Measurements from ENCODE around the gene VPS13D. TPM values are rescaled to one million over a fixed set of nuclear protein-coding genes. Genes with fewer than 3 reads are reported as not detected.

The VPS13D gene
- total and polyA plus RNA-seq, 2 donors (not counting 3 experiments of a cell fraction or from before 2014, with no cell fraction given) = 13.6 to 48.5 TPM

DNA sequence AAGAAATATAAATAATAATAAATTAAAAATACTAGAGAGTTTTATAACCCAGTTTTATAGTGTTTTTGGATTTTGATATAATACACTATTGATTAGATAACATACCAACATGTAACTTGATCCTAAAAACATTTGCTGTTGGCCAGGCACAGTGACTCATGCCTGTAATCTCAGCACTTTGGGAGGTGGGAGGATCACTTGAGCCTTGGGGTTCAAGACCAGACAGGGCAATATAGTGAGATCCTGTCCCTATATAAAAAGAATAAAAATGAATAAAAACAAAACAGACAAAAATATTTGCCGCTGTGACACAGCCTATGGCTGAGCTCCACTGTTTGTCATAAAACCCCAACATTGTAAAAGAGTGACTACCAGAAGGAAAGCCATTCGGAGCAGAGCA, 26.1 kb downstream of the VPS13D start:
- Histone ChIP-seq H3K9me1 (replicated peaks; ENCODE audit: control insufficient read depth, extremely low read depth, insufficient read depth, low read length) (no peaks in the 10 kb centered on the region), H3K27me3 (ENCODE audit: control insufficient read depth in 2 of 2, insufficient read depth in 2 of 2, low read length in 2 of 2) (no peaks in the 10 kb centered on the region), H3K4me2 (ENCODE audit: insufficient read depth, low read length) (no peak overlapping the region), H2AFZ (ENCODE audit: low read depth, low read length) (no peak overlapping the region), H4K20me1 (replicated peaks; ENCODE audit: control insufficient read depth, extremely low read depth, insufficient read depth, low read length) (no peaks in the 10 kb centered on the region), H3K9me3 (replicated peaks; ENCODE audit: control insufficient read depth, insufficient read depth, low read length) (no peaks in the 10 kb centered on the region), H3K4me3 (replicated peaks in 1 of 3; ENCODE audit: insufficient read depth in 1 of 3, low read depth in 1 of 3, low read length in 3 of 3) (no peak overlapping the region), H3K27ac (ENCODE audit: insufficient read depth, low read depth, low read length) (no peak overlapping the region), H3K9ac (replicated peaks; ENCODE audit: extremely low read depth, insufficient read depth, low read length) (no peak overlapping the region), H3K79me2 (ENCODE audit: control insufficient read depth, insufficient read depth, low read length) (no peaks in the 10 kb centered on the region), H3K4me1 (ENCODE audit: control insufficient read depth, extremely low read depth, insufficient read depth, low read length) (no peaks in the 10 kb centered on the region), H3K36me3 (ENCODE audit: control insufficient read depth in 2 of 2, extremely low read depth in 1 of 2, insufficient read depth in 2 of 2, low read length in 2 of 2) (peaks cover 15 to 18% of the 10 kb centered on the region in 2 experiments)
- ChIA-PET CTCF (no interaction called here), POLR2A (no interaction called here)
- no peak for FAIRE-seq
- intact Hi-C loops (cut with micrococcal nuclease) = no loop called here
- dilution Hi-C loops (cut with MboI; ENCODE audit: extremely low pct_ligation_motif_present, low sequenced_read_pairs) = no loop called here
- TF ChIP-seq POLR2A (IDR thresholded peaks at IDR 0.05; ENCODE audit: low read depth, low read length) (no peak), JUN (IDR thresholded peaks at IDR 0.05; ENCODE audit: borderline replicate concordance, insufficient read depth, insufficient read length, low read depth) (no peak), FOS (IDR thresholded peaks at IDR 0.05; ENCODE audit: borderline replicate concordance, insufficient read depth, low read length) (no peak), EZH2 (IDR thresholded peaks at IDR 0.05; ENCODE audit: borderline replicate concordance, low read depth, low read length, severe bottlenecking) (no peak), MYC (IDR thresholded peaks at IDR 0.05; ENCODE audit: low read depth, low read length) (no peak), GATA2 (IDR thresholded peaks at IDR 0.05; ENCODE audit: insufficient read depth, insufficient read length, low read depth, low read length) (no peak), POLR2AphosphoS5 (IDR thresholded peaks at IDR 0.05; ENCODE audit: insufficient read depth, low read depth, low read length) (no peak)
- TF ChIP-seq, protein P1, sequence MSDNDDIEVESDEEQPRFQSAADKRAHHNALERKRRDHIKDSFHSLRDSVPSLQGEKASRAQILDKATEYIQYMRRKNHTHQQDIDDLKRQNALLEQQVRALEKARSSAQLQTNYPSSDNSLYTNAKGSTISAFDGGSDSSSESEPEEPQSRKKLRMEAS (IDR thresholded peaks at IDR 0.05; ENCODE audit: insufficient read depth, insufficient read length) = no peak
- TF ChIP-seq, protein P2, sequence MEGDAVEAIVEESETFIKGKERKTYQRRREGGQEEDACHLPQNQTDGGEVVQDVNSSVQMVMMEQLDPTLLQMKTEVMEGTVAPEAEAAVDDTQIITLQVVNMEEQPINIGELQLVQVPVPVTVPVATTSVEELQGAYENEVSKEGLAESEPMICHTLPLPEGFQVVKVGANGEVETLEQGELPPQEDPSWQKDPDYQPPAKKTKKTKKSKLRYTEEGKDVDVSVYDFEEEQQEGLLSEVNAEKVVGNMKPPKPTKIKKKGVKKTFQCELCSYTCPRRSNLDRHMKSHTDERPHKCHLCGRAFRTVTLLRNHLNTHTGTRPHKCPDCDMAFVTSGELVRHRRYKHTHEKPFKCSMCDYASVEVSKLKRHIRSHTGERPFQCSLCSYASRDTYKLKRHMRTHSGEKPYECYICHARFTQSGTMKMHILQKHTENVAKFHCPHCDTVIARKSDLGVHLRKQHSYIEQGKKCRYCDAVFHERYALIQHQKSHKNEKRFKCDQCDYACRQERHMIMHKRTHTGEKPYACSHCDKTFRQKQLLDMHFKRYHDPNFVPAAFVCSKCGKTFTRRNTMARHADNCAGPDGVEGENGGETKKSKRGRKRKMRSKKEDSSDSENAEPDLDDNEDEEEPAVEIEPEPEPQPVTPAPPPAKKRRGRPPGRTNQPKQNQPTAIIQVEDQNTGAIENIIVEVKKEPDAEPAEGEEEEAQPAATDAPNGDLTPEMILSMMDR (IDR thresholded peaks at IDR 0.05; ENCODE audit: extremely low read depth in 1 of 2, insufficient read depth in 1 of 2, low read depth in 1 of 2, low read length in 2 of 2) = no peak
- BruUV-seq (replicated peaks) = no TSS peak
- DNase-seq (ENCODE audit: low read depth, low spot score) = no peak

Measured in endothelial cell of umbilical vein (primary cell).